Endothelial cell of umbilical vein (primary cell): ENCODE measurements around the gene PHACTR1. TPM values are rescaled to one million over a fixed set of nuclear protein-coding genes. Genes with fewer than 3 reads are reported as not detected.

Experiments
- BruUV-seq: library from RNA; stranded (reverse); fragments of 400-500 nt; replicated peaks from 2 replicates; lab custom pipeline; 2021; lab: Mats Ljungman, UMichigan
- CTCF ChIA-PET: fragments of 300-600, 350-600 bp; sonication (Branson Sonifier 250); formaldehyde crosslinking; loops from one replicate; lab custom pipeline; 2021; ENCODE audit warnings: antibody characterized with exemption, inconsistent platforms; lab: Charles Lee
- POLR2A ChIA-PET: fragments of 300-600, 350-600 bp; sonication (Branson Sonifier 250); formaldehyde crosslinking; loops from one replicate; lab custom pipeline; 2021; ENCODE audit warnings: antibody characterized with exemption, inconsistent platforms; lab: Charles Lee
- DNase-seq: peaks from one replicate; pipeline ENCODE4 v3.0.0-alpha.2; 2011; ENCODE audit warnings: low read depth, low spot score
- FAIRE-seq: peaks from 2 replicates; lab custom pipeline; 2011; peaks lifted over from hg19 to GRCh38; lab: Jason Lieb, UNC
- H2AFZ ChIP-seq: 2 replicates; pipeline ENCODE4 v1.6.0; 2012; ENCODE audit warnings: low read depth, low read length, control low read depth, inconsistent platforms
- H3K27ac ChIP-seq: 2 replicates; pipeline ENCODE4 v1.5.1; 2011; ENCODE audit warnings: low read depth, mild to moderate bottlenecking, control low read depth, low read length, moderate library complexity; ENCODE audit not compliant: insufficient read depth
- H3K27me3 ChIP-seq, 2 experiments: 2 replicates each; pipeline versions ENCODE4 v1.6.0 to v1.6.1; 2011; ENCODE audit warnings: low read length in 2 of 2, mixed read lengths in 1 of 2; ENCODE audit not compliant: control insufficient read depth in 2 of 2, insufficient read depth in 2 of 2
- H3K36me3 ChIP-seq, 2 experiments: 2 replicates in 1 of 2; 3 replicates in 1 of 2; pipeline ENCODE4 v1.5.1; 2011; ENCODE audit warnings: low read length in 2 of 2, mild to moderate bottlenecking in 1 of 2, moderate library complexity in 1 of 2; ENCODE audit not compliant: control insufficient read depth in 2 of 2, insufficient read depth in 2 of 2; ENCODE audit errors: extremely low read depth in 1 of 2
- H3K4me1 ChIP-seq: 3 replicates; pipeline ENCODE4 v1.5.1; 2011; ENCODE audit warnings: mild to moderate bottlenecking, low read length; ENCODE audit not compliant: control insufficient read depth, insufficient read depth; ENCODE audit errors: extremely low read depth
- H3K4me2 ChIP-seq: 2 replicates; pipeline ENCODE4 v1.6.1; 2011; ENCODE audit warnings: low read length, control low read depth, mixed read lengths; ENCODE audit not compliant: insufficient read depth
- H3K4me3 ChIP-seq, 3 experiments: fragments of 200-600 bp in 1 of 3; sonication (generic), shearing (Covaris generic) in 1 of 3; replicated peaks in 1 of 3; 2 replicates each; pipeline ENCODE4 v1.5.1; 2011 to 2016; ENCODE audit warnings: control low read depth in 3 of 3, low read length in 3 of 3, mild to moderate bottlenecking in 2 of 3, inconsistent platforms in 1 of 3, low read depth in 1 of 3, moderate library complexity in 1 of 3; ENCODE audit not compliant: insufficient read depth in 1 of 3
- H3K79me2 ChIP-seq: 2 replicates; pipeline ENCODE4 v1.6.0; 2012; ENCODE audit warnings: low read length, inconsistent platforms; ENCODE audit not compliant: control insufficient read depth, insufficient read depth
- H3K9ac ChIP-seq: replicated peaks from 2 replicates; pipeline ENCODE3; 2011; ENCODE audit warnings: low read length, control low read depth; ENCODE audit not compliant: insufficient read depth; ENCODE audit errors: extremely low read depth
- H3K9me1 ChIP-seq: replicated peaks from 3 replicates; pipeline ENCODE4 v1.6.0; 2011; ENCODE audit warnings: mild to moderate bottlenecking, low read length; ENCODE audit not compliant: control insufficient read depth, insufficient read depth; ENCODE audit errors: extremely low read depth
- H3K9me3 ChIP-seq: replicated peaks from 2 replicates; pipeline ENCODE4 v1.5.1; 2012; ENCODE audit warnings: low read length, inconsistent platforms; ENCODE audit not compliant: control insufficient read depth, insufficient read depth
- H4K20me1 ChIP-seq: replicated peaks from 2 replicates; pipeline ENCODE3; 2011; ENCODE audit warnings: mild to moderate bottlenecking, low read length; ENCODE audit not compliant: control insufficient read depth, insufficient read depth; ENCODE audit errors: extremely low read depth
- EZH2 ChIP-seq: IDR thresholded peaks from 2 replicates; pipeline ENCODE4 v1.6.1; 2012; ENCODE audit warnings: borderline replicate concordance, low read depth, mild to moderate bottlenecking, moderate library complexity, low read length, inconsistent platforms; ENCODE audit not compliant: severe bottlenecking
- FOS ChIP-seq: IDR thresholded peaks from 2 replicates; pipeline ENCODE4 v1.6.1; 2011; ENCODE audit warnings: mild to moderate bottlenecking, low read length, moderate library complexity, borderline replicate concordance; ENCODE audit not compliant: insufficient read depth
- GATA2 ChIP-seq: IDR thresholded peaks from 2 replicates; pipeline ENCODE4 v1.7.0; 2011; ENCODE audit warnings: low read depth, mild to moderate bottlenecking, moderate library complexity, mixed read lengths, low read length; ENCODE audit not compliant: insufficient read length, insufficient read depth
- JUN ChIP-seq: IDR thresholded peaks from 2 replicates; pipeline ENCODE4 v1.6.1; 2011; ENCODE audit warnings: borderline replicate concordance, low read depth; ENCODE audit not compliant: insufficient read length, insufficient read depth
- MYC ChIP-seq: IDR thresholded peaks from one replicate; pipeline ENCODE4 v1.6.1; 2011; ENCODE audit warnings: mild to moderate bottlenecking, low read depth, low read length
- POLR2A ChIP-seq: IDR thresholded peaks from 2 replicates; pipeline ENCODE4 v1.6.1; 2012; ENCODE audit warnings: low read depth, mild to moderate bottlenecking, control low read depth, low read length
- POLR2AphosphoS5 ChIP-seq: IDR thresholded peaks from 2 replicates; pipeline ENCODE4 v1.6.1; 2012; ENCODE audit warnings: low read depth, mild to moderate bottlenecking, control low read depth, low read length, moderate library complexity; ENCODE audit not compliant: insufficient read depth
- dilution Hi-C: fragments of 300-500 bp; cut with MboI; formaldehyde crosslinking; loops from one replicate; pipeline ENCODE4 v1.15.0; 2019; ENCODE audit warnings: low sequenced_read_pairs; ENCODE audit not compliant: extremely low pct_ligation_motif_present
- intact Hi-C: fragments of 100-400 bp; cut with micrococcal nuclease; formaldehyde crosslinking; loops from one replicate; pipeline ENCODE4 v1.10.0; 2022
- polyA plus RNA-seq, 4 experiments: library from polyadenylated mRNA; depleted of rRNA in 3 of 4; stranded (reverse) in 3 of 4; unstranded in 1 of 4; fragments of >200 nt; gene quantifications; 2 replicates each; pipeline versions ENCODE4 v1.2.1 to v1.2.3, GENCODE V29; 2011 to 2012; ENCODE audit warnings: missing spikeins in 1 of 4
- total RNA-seq: library from RNA; stranded (reverse); gene quantifications from 2 replicates; pipeline ENCODE4 v1.2.3, GENCODE V29; 2021
- TF ChIP-seq, protein P1 (sequence below): IDR thresholded peaks from 2 replicates; pipeline ENCODE4 v1.6.1; 2011; ENCODE audit not compliant: insufficient read depth, insufficient read length
- TF ChIP-seq, protein P2 (sequence below), 2 donors: IDR thresholded peaks; 1 replicate in 1 of 2; 2 replicates in 1 of 2; pipeline ENCODE4 v1.5.1; 2011; ENCODE audit warnings: low read length in 2 of 2, mild to moderate bottlenecking in 2 of 2, moderate library complexity in 2 of 2, control low read depth in 1 of 2, inconsistent platforms in 1 of 2, low read depth in 1 of 2; ENCODE audit not compliant: insufficient read depth in 1 of 2; ENCODE audit errors: extremely low read depth in 1 of 2

Gene PHACTR1
- total and polyA plus RNA-seq, 2 donors (not counting 3 experiments of a cell fraction or from before 2014, with no cell fraction given) = 2.4 to 23.2 TPM

DNA sequence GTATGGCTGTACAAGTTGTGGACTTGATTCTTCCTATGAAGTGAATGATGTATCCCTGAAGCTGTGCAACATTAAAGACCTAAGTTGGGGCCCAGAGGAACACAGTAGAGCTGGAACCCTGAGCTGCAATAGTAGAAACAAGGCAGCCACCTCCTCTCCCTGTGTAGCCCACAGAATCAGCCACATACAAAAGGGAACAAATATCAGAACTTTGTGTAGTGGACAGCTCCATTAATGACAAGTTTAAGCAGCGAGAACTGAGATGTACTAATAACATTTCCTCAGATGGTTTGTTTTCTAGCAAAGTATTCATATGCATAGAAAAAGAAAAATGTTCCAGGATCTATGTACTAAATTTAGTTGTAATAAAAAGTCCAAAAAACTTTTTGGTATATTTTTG is 19.2 kb downstream of the PHACTR1 start:
- Histone ChIP-seq H3K9me3 (no peaks in the 10 kb centered on the region), H2AFZ (no peak overlapping the region), H3K79me2 (no peaks in the 10 kb centered on the region), H3K4me2 (no peak overlapping the region), H3K27ac (no peak overlapping the region), H4K20me1 (no peaks in the 10 kb centered on the region), H3K36me3 (no peaks in the 10 kb centered on the region), H3K27me3 (no peaks in the 10 kb centered on the region), H3K4me3 (no peak overlapping the region), H3K4me1 (no peaks in the 10 kb centered on the region), H3K9ac (no peak overlapping the region), H3K9me1 (no peaks in the 10 kb centered on the region)
- DNase-seq (no peak), FAIRE-seq (no peak)
- dilution Hi-C loops = no loop called here
- POLR2A ChIA-PET = no interaction called here
- CTCF ChIA-PET = interaction anchor here (1.2 kb wide), 1 partner anchor 10 kb away, joined by 4 read pairs; no protein-coding TSS in a partner anchor
- intact Hi-C loops = no loop called here
- BruUV-seq = no TSS peak
- TF ChIP-seq GATA2 = no peak
- TF ChIP-seq POLR2A = no peak
- TF ChIP-seq EZH2 = no peak
- TF ChIP-seq, protein P1, sequence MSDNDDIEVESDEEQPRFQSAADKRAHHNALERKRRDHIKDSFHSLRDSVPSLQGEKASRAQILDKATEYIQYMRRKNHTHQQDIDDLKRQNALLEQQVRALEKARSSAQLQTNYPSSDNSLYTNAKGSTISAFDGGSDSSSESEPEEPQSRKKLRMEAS = no peak
- TF ChIP-seq, protein P2, sequence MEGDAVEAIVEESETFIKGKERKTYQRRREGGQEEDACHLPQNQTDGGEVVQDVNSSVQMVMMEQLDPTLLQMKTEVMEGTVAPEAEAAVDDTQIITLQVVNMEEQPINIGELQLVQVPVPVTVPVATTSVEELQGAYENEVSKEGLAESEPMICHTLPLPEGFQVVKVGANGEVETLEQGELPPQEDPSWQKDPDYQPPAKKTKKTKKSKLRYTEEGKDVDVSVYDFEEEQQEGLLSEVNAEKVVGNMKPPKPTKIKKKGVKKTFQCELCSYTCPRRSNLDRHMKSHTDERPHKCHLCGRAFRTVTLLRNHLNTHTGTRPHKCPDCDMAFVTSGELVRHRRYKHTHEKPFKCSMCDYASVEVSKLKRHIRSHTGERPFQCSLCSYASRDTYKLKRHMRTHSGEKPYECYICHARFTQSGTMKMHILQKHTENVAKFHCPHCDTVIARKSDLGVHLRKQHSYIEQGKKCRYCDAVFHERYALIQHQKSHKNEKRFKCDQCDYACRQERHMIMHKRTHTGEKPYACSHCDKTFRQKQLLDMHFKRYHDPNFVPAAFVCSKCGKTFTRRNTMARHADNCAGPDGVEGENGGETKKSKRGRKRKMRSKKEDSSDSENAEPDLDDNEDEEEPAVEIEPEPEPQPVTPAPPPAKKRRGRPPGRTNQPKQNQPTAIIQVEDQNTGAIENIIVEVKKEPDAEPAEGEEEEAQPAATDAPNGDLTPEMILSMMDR (IDR thresholded peaks at IDR 0.05; ENCODE audit: extremely low read depth in 1 of 2, insufficient read depth in 1 of 2, low read depth in 1 of 2, low read length in 2 of 2) = no peak
- TF ChIP-seq JUN = no peak
- TF ChIP-seq POLR2AphosphoS5 = no peak
- no peak for TF ChIP-seq FOS
- TF ChIP-seq MYC = no peak
